ENCODE results near the gene NPHP4. TPM values are rescaled to one million over a fixed set of nuclear protein-coding genes. Genes with fewer than 3 reads are reported as not detected.

The NPHP4 gene
- total and polyA plus RNA-seq, 4 donors: 1.7 to 5.6 (median 3.5) TPM

GRCh38 chr1:5944843-5945167 lies 47.4 kb downstream of the NPHP4 start (continued):
- TF ChIP-seq ZBTB33 (IDR thresholded peaks at IDR 0.05) (no peak), RXRA (IDR thresholded peaks at IDR 0.05) (no peak), SP1 (IDR thresholded peaks at IDR 0.05) (no peak), TAF1 (conservative IDR thresholded peaks at IDR 0.05) (no peak), MAX (IDR thresholded peaks at IDR 0.05) (no peak), RAD21 (IDR thresholded peaks at IDR 0.05) (no peak), YY1 (IDR thresholded peaks at IDR 0.05) (no peak), HNF4A (conservative IDR thresholded peaks at IDR 0.05) (no peak)

GRCh38 chr1:5944154-5944842 lies 47.9 kb downstream of the NPHP4 start:
- no peak overlapping the region for H3K9ac ChIP-seq (ENCODE audit: low read depth in 1 of 2, low read length in 2 of 2)
- DNase-seq (ENCODE audit: low spot score): peak; percentile 13
- TF ChIP-seq FOXA1 (IDR thresholded peaks at IDR 0.05) (no peak), FOXA2 (IDR thresholded peaks at IDR 0.05) (no peak), CTCF (IDR thresholded peaks at IDR 0.05; ENCODE audit: low read depth, low read length, missing input control) (no peak), TAF1 (conservative IDR thresholded peaks at IDR 0.05) (no peak), SP1 (IDR thresholded peaks at IDR 0.05) (no peak), RAD21 (IDR thresholded peaks at IDR 0.05) (no peak), ATF3 (IDR thresholded peaks at IDR 0.05) (no peak), HNF4G (IDR thresholded peaks at IDR 0.05) (no peak), NR2F2 (IDR thresholded peaks at IDR 0.05) (no peak), GABPA (IDR thresholded peaks at IDR 0.05 in 1 of 2, conservative IDR thresholded peaks at IDR 0.05 in 1 of 2) (no peak), ZBTB33 (IDR thresholded peaks at IDR 0.05) (no peak), EGR1 (IDR thresholded peaks at IDR 0.05; ENCODE audit: low read depth in 2 of 2) (no peak), REST (IDR thresholded peaks at IDR 0.05) (no peak), YY1 (IDR thresholded peaks at IDR 0.05) (no peak), JUND (IDR thresholded peaks at IDR 0.05) (no peak), MAX (IDR thresholded peaks at IDR 0.05) (no peak), RXRA (IDR thresholded peaks at IDR 0.05) (no peak)
- 96% methylated on average over 27 of the region's 27 CpGs for WGBS
- H3K4me1 ChIP-seq (ENCODE audit: control insufficient read depth in 4 of 4, insufficient read depth in 4 of 4, low read length in 3 of 4): peaks cover 0 to 4% (median under 1%) of the 10 kb centered on the region in 4 donors
- H3K27ac ChIP-seq (ENCODE audit: low read depth in 1 of 2, low read length in 2 of 2): no peak overlapping the region
- no peaks in the 10 kb centered on the region for H3K27me3 ChIP-seq (ENCODE audit: control insufficient read depth in 4 of 4, insufficient read depth in 4 of 4, low read length in 3 of 4)
- no peaks in the 10 kb centered on the region for H3K9me3 ChIP-seq (ENCODE audit: control insufficient read depth in 4 of 4, low read length in 3 of 4)
- no peak overlapping the region for H3K4me3 ChIP-seq (ENCODE audit: low read depth in 1 of 3, low read length in 3 of 3)
- no peaks in the 10 kb centered on the region for H3K36me3 ChIP-seq (ENCODE audit: control insufficient read depth in 4 of 4, insufficient read depth in 3 of 4, low read depth in 1 of 4, low read length in 3 of 4)

All from liver (tissue), 9 donors.